ENCODE measurements around the gene PCNX2. TPM values are rescaled to one million over a fixed set of nuclear protein-coding genes. Genes with fewer than 3 reads are reported as not detected.
"Not testable (repeated sequence)": the region's sequence is repeated elsewhere in the genome, so short reads cannot be mapped to it uniquely, and the experiment has no call there.

The PCNX2 gene
- polyA plus RNA-seq, 4 donors = 11.6 to 17.6 (median 14.2) TPM

- not testable (repeated sequence) for DNase-seq (ENCODE audit: low read depth in 4 of 4, low spot score in 2 of 4)
Measured at GRCh38 chr1:233179638-233180037, 115.9 kb downstream of the PCNX2 start.

GRCh38 chr1:233172201-233172600, 123.3 kb downstream of the PCNX2 start:
- DNase-seq (ENCODE audit: low read depth in 4 of 4, low spot score in 2 of 4) = no peak

DNA sequence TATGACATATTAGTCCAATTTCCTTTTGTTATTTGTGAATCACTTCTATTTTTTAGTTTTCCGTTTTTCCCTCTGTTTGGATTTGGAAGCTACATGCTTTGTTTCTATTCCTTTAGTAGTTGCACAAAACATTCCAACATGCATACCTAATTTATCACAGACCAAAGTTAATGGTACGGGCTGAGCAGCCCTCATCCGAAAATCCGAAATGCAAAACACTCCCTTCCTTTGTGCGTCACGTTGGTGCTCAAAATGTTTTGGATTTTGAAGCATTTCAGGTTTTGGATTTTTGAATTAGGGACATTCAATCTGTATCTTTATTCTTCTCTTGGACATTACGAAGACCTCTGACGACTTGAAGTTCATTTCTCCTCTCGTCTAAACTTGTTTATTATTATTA, 124.8 kb downstream of the PCNX2 start:
- DNase-seq (ENCODE audit: low read depth in 4 of 4, low spot score in 2 of 4) = no peak

DNA sequence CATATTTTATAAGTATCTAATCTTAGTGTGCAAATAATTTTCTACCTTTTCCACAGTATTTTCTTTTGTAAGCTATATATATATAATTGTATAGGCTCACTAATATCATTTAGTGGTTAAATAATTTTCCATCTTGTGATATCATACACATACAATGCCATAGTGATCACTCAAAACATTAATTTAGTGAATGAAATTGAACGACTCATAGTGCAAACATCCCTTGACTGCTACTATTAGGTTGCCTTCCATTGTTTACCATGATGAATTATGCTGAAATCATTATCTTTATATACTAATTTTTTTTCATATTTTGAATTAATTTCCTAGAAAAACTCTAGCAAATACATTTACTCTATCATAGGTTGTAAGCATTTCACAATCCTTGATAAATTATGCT, 127.1 kb downstream of the PCNX2 start:
- no peak for DNase-seq (ENCODE audit: low read depth in 4 of 4, low spot score in 2 of 4)

- DNase-seq (ENCODE audit: low read depth in 4 of 4, low spot score in 2 of 4) = no peak
Measured at GRCh38 chr1:233166896-233167295, 128.6 kb downstream of the PCNX2 start.

GRCh38 chr1:233163696-233164095, 131.8 kb downstream of the PCNX2 start:
- no peak for DNase-seq (ENCODE audit: low read depth in 4 of 4, low spot score in 2 of 4)

DNA sequence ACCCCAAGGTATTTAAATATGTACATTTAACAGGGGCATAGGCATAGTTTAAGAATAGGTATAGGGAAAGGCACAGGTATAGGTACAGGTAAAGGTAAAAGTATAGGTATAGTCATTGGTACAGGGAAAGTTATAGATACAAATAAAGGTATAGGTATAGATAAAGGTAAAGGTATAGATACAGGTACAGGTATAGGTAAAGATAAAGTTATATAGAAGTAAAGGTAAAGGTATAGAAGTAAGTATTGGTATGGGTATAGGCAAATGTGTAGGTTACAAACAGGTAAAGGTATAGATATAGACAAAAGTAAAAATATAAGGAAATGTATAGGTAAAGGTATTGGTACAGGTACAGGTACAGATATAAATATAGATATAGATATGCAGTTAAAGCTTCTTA, 137.2 kb downstream of the PCNX2 start:
- DNase-seq (ENCODE audit: low read depth in 4 of 4, low spot score in 2 of 4) = no peak

DNA sequence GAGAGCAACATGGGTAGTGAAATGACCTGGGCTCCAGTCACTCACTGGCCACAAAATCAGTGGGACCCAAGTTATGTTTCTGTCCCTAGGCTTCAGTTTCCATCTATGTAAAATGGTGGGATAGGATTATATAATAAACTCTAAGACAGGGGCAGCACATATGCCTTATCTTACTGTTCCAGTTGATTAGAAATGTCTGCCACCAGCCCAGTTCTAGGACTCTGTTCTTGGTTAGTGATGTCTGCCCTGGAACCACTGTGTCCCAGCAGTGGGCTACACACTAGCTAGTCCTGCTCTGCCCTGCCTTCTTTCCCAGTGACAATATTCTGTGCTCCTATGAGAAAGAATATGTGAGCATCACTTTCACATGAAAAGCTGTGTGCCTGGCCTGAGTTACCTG, 138.3 kb downstream of the PCNX2 start:
- DNase-seq (ENCODE audit: low read depth in 4 of 4, low spot score in 2 of 4) = no peak

DNA sequence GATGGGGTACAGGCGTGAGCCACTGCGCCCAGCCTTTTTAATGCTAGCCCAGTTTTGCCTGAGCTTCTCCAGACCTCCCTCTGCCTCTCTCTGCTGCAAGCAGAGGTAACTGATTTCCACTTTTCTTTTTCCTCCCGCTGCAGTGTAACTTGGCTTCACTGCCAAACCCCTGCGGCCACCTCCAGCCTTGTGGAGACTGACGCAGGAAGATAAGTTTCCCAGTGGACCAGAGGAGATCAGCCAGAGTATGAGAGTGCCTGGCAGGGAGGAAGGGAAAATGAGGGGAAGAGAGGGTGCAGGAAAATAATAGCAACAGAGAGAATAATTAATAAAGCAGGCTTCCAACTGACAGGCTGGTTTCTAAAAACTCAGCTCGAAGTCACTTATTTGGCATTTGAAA, 143.7 kb downstream of the PCNX2 start:
- no peak for DNase-seq (ENCODE audit: low read depth in 4 of 4, low spot score in 2 of 4)

- no peak for DNase-seq (ENCODE audit: low read depth in 4 of 4, low spot score in 2 of 4)
Measured at GRCh38 chr1:233144434-233144833, 151.1 kb downstream of the PCNX2 start.

DNA sequence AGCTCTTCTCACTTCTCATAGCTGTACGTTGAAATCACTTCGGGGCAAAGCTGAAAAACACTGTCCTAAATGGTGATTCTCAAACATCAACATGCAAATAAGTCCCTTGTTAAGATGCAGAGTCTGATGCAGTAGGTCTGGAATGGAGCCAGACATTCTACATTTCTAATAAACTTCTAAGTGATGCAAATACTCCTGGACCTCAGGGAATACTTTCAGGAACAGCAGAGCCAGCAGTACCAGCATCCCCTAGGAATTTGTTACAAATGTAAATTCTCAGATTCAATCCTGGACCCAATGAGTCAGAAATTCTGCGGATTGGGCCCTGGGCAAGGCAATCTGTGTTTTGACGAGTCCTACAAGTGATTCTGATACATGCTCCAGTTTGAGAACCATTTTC, 152.3 kb downstream of the PCNX2 start:
- DNase-seq (ENCODE audit: low read depth in 4 of 4, low spot score in 2 of 4) = no peak

- no peak for DNase-seq (ENCODE audit: low read depth in 4 of 4, low spot score in 2 of 4)
Measured at GRCh38 chr1:233140974-233141373, 154.6 kb downstream of the PCNX2 start.

DNA sequence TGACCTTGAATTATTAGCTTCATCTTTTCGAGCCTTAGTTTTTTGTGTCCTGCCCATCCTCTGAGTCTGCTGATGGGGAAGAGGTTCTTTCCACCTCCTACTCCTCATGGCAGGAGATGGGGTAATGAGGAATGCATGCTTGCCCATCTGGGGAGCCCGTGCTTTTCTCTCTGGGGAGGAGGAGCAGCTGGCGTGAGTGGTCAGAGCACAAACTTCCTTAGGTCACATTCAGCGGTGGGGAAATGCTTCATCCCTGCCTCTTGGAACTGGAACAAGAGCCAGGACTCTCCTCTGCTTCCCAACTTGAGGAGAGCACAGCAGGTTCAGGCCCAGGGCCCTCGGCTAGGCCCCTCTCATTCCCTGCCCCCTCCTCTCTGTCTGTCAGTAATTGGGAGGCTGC, 155.0 kb downstream of the PCNX2 start:
- DNase-seq (ENCODE audit: low read depth in 4 of 4, low spot score in 2 of 4) = no peak

DNA sequence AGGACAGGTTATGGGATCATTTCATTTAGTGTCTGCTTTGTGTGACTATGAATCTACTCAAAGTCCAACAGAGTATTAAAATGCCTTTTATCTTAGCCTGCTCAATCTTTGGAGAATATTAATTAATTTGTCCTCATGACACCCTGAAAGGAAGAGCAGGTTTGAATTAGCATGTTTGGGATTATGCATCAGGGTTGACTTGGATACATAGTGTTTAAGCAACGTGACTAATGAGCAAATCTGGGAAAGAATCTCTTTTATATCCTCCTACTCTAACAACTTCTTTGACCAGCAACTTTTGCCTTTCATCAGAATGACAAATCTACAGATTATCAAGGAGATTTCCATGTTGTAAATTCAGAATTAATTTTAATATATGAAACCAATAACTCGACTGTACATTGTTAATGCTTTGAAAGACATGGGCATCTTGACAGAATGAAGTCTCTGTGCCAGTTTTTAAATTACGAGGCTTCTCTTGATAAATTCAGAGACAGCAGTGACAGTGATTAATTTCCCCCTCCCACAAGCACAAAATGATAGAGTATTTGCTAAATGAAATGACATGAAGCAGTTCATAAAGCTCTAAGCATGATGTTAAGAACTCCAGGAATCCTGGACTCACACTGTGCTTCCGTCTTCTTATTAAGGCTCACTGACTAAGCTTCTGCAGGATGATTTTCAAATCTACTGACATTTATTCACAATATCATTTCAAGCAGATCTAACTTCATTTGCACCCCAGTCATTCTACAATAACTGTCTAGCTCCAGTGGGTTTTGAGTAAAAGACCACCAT, 156.5 kb downstream of the PCNX2 start:
- DNase-seq (ENCODE audit: low read depth in 4 of 4, low spot score in 2 of 4) = no peak

DNA sequence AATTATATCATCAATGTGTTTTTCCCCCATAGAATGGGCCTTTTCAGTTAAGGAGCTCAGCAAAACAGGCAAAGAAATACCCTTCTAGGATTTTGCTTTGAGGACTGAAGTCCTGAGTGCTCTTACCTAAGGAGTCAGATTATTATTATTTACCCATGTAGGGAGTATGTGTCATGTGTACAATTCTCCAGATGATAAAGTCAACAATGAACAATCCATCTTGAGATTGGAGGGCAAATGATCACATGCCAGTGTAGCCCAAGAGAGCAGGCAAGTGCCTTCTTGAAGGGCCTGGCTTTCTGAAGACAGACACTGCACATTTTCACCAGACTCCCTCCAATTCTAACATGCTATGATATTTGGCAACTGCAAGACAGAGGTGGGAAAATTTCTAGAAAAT, 159.7 kb downstream of the PCNX2 start:
- DNase-seq (ENCODE audit: low read depth in 4 of 4, low spot score in 2 of 4) = no peak

DNA sequence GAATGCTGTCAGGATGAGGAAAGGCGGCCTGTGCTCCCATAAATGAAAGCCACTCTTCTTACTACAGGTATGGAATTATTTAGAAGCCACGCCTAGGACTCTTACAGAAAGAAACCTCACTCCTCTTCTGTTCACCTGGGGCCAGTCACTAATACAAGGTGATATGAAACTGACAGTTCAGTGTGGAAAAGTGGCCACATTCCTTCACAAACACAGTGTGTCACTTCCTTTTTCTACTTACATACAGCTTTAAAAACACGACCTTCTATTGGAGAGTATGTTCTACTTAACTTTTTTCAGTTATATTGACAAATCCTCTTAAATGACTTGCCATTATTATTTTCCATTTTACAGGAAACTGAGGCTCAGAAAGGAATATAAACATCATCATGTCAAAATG, 163.1 kb downstream of the PCNX2 start:
- no peak for DNase-seq (ENCODE audit: low read depth in 4 of 4, low spot score in 2 of 4)

- DNase-seq (ENCODE audit: low read depth in 4 of 4, low spot score in 2 of 4) = not testable (repeated sequence)
Measured at GRCh38 chr1:233129031-233129430, 166.5 kb downstream of the PCNX2 start.

DNA sequence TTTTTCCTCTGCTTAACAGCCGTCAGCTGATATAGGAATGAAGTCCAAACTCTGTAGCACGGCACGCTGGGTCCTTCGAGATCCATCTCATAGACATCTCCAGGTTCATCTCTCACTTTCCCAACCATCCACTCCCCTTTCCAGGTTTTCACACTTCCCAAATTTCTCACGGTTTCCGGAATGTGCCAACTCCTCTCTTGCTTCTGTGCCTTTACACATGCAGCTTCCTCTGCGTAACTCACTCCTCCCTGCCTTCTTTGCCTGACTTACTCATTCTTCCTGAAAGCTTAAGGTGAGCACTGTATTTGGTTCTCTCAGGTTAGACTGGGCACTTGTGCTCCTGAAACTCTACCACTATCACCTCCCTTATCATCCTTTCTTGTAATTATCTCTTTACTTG, 168.4 kb downstream of the PCNX2 start:
- DNase-seq (ENCODE audit: low read depth in 4 of 4, low spot score in 2 of 4) = no peak

DNA sequence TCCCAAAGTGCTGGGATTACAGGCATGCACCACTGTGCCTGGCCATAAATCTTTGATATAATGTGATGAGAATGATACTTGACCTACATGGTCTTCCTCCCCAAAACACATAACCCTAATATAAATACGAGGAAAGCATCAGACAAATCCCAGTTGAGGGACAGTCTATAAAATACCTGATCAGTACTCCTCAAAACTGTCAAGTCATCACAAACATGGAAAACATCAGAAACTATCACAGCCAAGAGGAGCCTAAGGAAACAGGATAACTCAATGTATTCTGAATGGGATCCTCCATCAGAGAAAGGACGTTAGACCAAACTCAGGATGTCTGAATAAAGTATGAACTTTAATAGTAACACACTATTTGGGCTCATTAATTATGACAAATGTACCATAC, 172.7 kb downstream of the PCNX2 start:
- DNase-seq (ENCODE audit: low read depth in 4 of 4, low spot score in 2 of 4) = no peak

GRCh38 chr1:233121947-233122559, 173.5 kb downstream of the PCNX2 start:
- DNase-seq (ENCODE audit: low read depth in 4 of 4, low spot score in 2 of 4) = no peak

- no peak for DNase-seq (ENCODE audit: low read depth in 4 of 4, low spot score in 2 of 4)
Measured at GRCh38 chr1:233114860-233115259, 180.7 kb downstream of the PCNX2 start.

DNA sequence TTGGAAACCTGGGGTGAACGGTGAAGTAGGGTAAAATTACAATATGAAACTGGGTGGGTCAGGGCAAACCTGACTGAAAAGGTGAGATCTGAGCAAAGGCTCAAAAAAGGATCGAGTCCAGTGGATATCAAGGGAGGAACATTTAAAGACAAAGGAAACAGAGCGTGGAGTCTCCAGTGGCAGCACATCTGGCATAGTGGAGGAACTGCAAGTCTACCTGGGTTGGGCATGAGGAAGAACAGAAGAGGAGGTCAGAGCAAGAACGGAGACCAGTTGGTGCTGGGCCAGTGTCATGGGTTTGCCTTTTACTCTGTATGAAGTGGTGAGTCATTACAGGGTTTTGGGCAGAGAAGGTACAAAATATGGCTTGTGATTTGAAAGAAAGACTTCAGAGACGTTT, 181.4 kb downstream of the PCNX2 start:
- no peak for DNase-seq (ENCODE audit: low read depth in 4 of 4, low spot score in 2 of 4)

Data from left renal cortex interstitium (tissue), 4 donors.